HCT116 (cell line): ENCODE measurements around the gene DIP2B. TPM values are rescaled to one million over a fixed set of nuclear protein-coding genes. Genes with fewer than 3 reads are reported as not detected.

ENCODE experiments used
- ATAC-seq: fragments of 200-7000 bp; cut with Tn5 transposase; 2 replicates; pipeline ENCODE4 v1.9.1; 2020; ENCODE audit warnings: mild to moderate bottlenecking, moderate library complexity
- BruUV-seq: library from RNA; stranded (reverse); fragments of 400-500 nt; replicated peaks from 2 replicates; lab custom pipeline; 2021; lab: Mats Ljungman, UMichigan
- CTCF ChIA-PET: fragments of 300-600 bp; sonication (Branson Sonifier 250); formaldehyde crosslinking; loops from one replicate; lab custom pipeline; 2021; ENCODE audit warnings: antibody characterized with exemption; lab: Charles Lee
- POLR2A ChIA-PET: fragments of 300-600, 350-600 bp; sonication (Branson Sonifier 250); formaldehyde crosslinking; loops from one replicate; lab custom pipeline; 2021; ENCODE audit warnings: antibody characterized with exemption; lab: Charles Lee
- RAD21 ChIA-PET, 2 experiments: fragments of 300-600 bp; sonication (Branson Sonifier 250); formaldehyde crosslinking; loops; one replicate each; lab custom pipeline; 2023; ENCODE audit warnings: low total read pairs in 2 of 2; ENCODE audit not compliant: uncharacterized antibody in 2 of 2, unreplicated experiment in 2 of 2, low non-redundant PET in 1 of 2; lab: Charles Lee
- DNase-seq: peaks from one replicate; pipeline ENCODE4 v3.0.0-alpha.2; 2010; ENCODE audit warnings: low read depth, low spot score
- H2AFZ ChIP-seq: fragments of 200-600 bp; shearing (Covaris generic), sonication (generic); 2 replicates; pipeline ENCODE4 v1.6.1; 2017; ENCODE audit warnings: low read depth, mixed run types, mixed read lengths, antibody characterized with exemption, low read length; ENCODE audit not compliant: poor library complexity, severe bottlenecking
- H3K27ac ChIP-seq: 2 replicates; pipeline ENCODE4 v1.5.1; 2012; ENCODE audit warnings: low read depth, low read length
- H3K27me3 ChIP-seq: fragments of 200-600 bp; sonication (generic); 2 replicates; pipeline ENCODE4 v1.6.1; 2016; ENCODE audit warnings: mixed run types, low read length, mixed read lengths; ENCODE audit not compliant: insufficient read depth
- H3K36me3 ChIP-seq, 2 experiments: fragments of 200-500 bp in 1 of 2; fragments of 200-600 bp in 1 of 2; sonication (Bioruptor generic) in 1 of 2; sonication (generic) in 1 of 2; 2 replicates each; pipeline versions ENCODE4 v1.5.1 to v1.6.1; 2014 to 2016; ENCODE audit warnings: low read length in 2 of 2, inconsistent platforms in 1 of 2, mixed read lengths in 1 of 2, mixed run types in 1 of 2; ENCODE audit not compliant: insufficient read depth in 2 of 2, control insufficient read depth in 1 of 2
- H3K4me1 ChIP-seq, 2 experiments: fragments of 200-600 bp in 1 of 2; sonication (generic) in 1 of 2; 2 replicates each; pipeline versions ENCODE4 v1.5.1 to v1.6.1; 2012 to 2017; ENCODE audit warnings: low read length in 2 of 2, inconsistent platforms in 1 of 2, mild to moderate bottlenecking in 1 of 2, mixed read lengths in 1 of 2, mixed run types in 1 of 2, moderate library complexity in 1 of 2; ENCODE audit not compliant: insufficient read depth in 2 of 2, control insufficient read depth in 1 of 2
- H3K4me2 ChIP-seq: fragments of 200-600 bp; sonication (generic); 2 replicates; pipeline ENCODE4 v1.6.1; 2017; ENCODE audit warnings: mixed run types, low read length, mixed read lengths
- H3K4me3 ChIP-seq, 2 experiments: fragments of 200-600 bp in 1 of 2; sonication (generic) in 1 of 2; replicated peaks in 1 of 2; 2 replicates each; pipeline ENCODE4 v1.5.1; 2011 to 2016; ENCODE audit warnings: low read length in 2 of 2, control low read depth in 1 of 2, low read depth in 1 of 2, mild to moderate bottlenecking in 1 of 2, mixed read lengths in 1 of 2, mixed run types in 1 of 2
- H3K79me2 ChIP-seq: fragments of 200-600 bp; sonication (generic); 2 replicates; pipeline ENCODE4 v1.6.1; 2017; ENCODE audit warnings: mild to moderate bottlenecking, mixed run types, low read length, moderate library complexity, mixed read lengths; ENCODE audit not compliant: insufficient read depth
- H3K9ac ChIP-seq: fragments of 200-600 bp; sonication (generic); 2 replicates; pipeline ENCODE4 v1.6.1; 2016; ENCODE audit warnings: low read length, mixed read lengths
- H3K9me2 ChIP-seq: fragments of 200-600 bp; sonication (generic), shearing (Covaris generic); 2 replicates; pipeline ENCODE4 v1.6.1; 2017; ENCODE audit warnings: mixed run types, mild to moderate bottlenecking, moderate library complexity; ENCODE audit not compliant: insufficient read depth
- H3K9me3 ChIP-seq, 2 experiments: fragments of 200-500 bp in 1 of 2; fragments of 200-600 bp in 1 of 2; sonication (Bioruptor generic) in 1 of 2; sonication (generic) in 1 of 2; 2 replicates each; pipeline ENCODE4 v1.6.1; 2014 to 2017; ENCODE audit warnings: low read length in 2 of 2, mixed read lengths in 2 of 2, inconsistent platforms in 1 of 2, low read depth in 1 of 2, mild to moderate bottlenecking in 1 of 2, mixed run types in 1 of 2, moderate library complexity in 1 of 2; ENCODE audit not compliant: control insufficient read depth in 1 of 2, insufficient read depth in 1 of 2
- H4K20me1 ChIP-seq: fragments of 200-600 bp; sonication (generic), shearing (Covaris generic); 2 replicates; pipeline ENCODE4 v1.6.1; 2017; ENCODE audit warnings: mixed run types, mild to moderate bottlenecking, moderate library complexity; ENCODE audit not compliant: insufficient read depth
- ELF1 ChIP-seq: IDR thresholded peaks from 2 replicates; pipeline ENCODE4 v1.6.1; 2012; ENCODE audit warnings: low read depth, borderline replicate concordance
- EZH2 ChIP-seq: fragments of 200-600 bp; sonication (generic); IDR thresholded peaks from 2 replicates; pipeline ENCODE4 v1.6.1; 2017; ENCODE audit warnings: antibody characterized with exemption, mixed run types
- POLR2A ChIP-seq: IDR thresholded peaks from 2 replicates; pipeline ENCODE4 v1.7.0; 2011; ENCODE audit warnings: borderline replicate concordance; ENCODE audit not compliant: insufficient read depth, insufficient read length; ENCODE audit errors: extremely low read depth
- RAD21 ChIP-seq: IDR thresholded peaks from 2 replicates; pipeline ENCODE4 v1.6.1; 2012; ENCODE audit warnings: low read depth, mild to moderate bottlenecking
- SRF ChIP-seq: IDR thresholded peaks from 2 replicates; pipeline ENCODE4 v1.6.1; 2012; ENCODE audit warnings: low read depth
- YY1 ChIP-seq: IDR thresholded peaks from 2 replicates; pipeline ENCODE4 v1.6.1; 2011; ENCODE audit warnings: low read length, low read depth, moderate library complexity, mild to moderate bottlenecking; ENCODE audit not compliant: insufficient replicate concordance; ENCODE audit errors: extremely low read depth
- ZNF274 ChIP-seq: fragments of 200-500 bp; sonication (Bioruptor generic); IDR thresholded peaks from 2 replicates; pipeline ENCODE4 v1.6.1; 2014; ENCODE audit warnings: mild to moderate bottlenecking, low read depth, low read length, inconsistent platforms
- intact Hi-C: fragments of 100-400 bp; cut with micrococcal nuclease; formaldehyde crosslinking; loops from 2 replicates; pipeline ENCODE4 v1.10.0; 2022
- total RNA-seq: library from RNA; stranded (reverse); gene quantifications from one replicate; pipeline ENCODE4 v1.2.1, GENCODE V29; 2021; ENCODE audit not compliant: unreplicated experiment
- TF ChIP-seq, protein P1 (sequence below): IDR thresholded peaks from 2 replicates; pipeline ENCODE4 v1.6.1; 2012
- TF ChIP-seq, protein P2 (sequence below), 3 experiments: fragments of 200-600 bp in 1 of 3; sonication (generic) in 1 of 3; IDR thresholded peaks in 2 of 3; conservative IDR thresholded peaks in 1 of 3; 2 replicates each; pipeline ENCODE4 v1.5.1; 2012 to 2017; ENCODE audit warnings: low read depth in 2 of 3, low read length in 2 of 3, antibody characterized with exemption in 1 of 3, borderline replicate concordance in 1 of 3, control low read depth in 1 of 3, mild to moderate bottlenecking in 1 of 3, mixed read lengths in 1 of 3, mixed run types in 1 of 3, moderate library complexity in 1 of 3; ENCODE audit not compliant: insufficient read depth in 1 of 3

Gene DIP2B
- total RNA-seq, 1 experiment from 2014 or later, result 32.3 TPM

DNA sequence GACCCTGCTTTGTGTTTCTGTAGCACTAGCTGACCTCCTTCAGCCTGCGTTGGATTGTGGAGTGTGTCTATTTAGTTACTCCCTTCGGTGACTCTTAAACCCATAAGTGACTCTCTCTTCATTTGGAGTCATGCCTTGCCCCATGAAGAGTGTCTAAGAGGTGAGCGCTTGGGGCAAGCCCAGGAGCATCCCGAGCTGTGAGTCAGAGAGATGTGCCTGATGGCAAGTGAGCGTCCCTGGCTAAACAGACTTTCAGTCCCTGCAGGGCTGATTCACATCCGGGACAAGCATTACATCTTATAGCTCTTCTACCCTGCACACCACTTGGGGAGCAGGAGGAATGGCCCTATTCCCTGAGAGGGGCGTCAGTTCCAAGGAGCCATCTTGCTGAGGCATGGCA, 234.8 kb downstream of the DIP2B start:
- Histone ChIP-seq H3K9me2 (no peaks in the 10 kb centered on the region), H3K36me3 (peaks cover 20 to 28% of the 10 kb centered on the region in 2 experiments; a peak in 3 of 4 replicates), H4K20me1 (no peaks in the 10 kb centered on the region), H3K9ac (no peak overlapping the region), H3K27me3 (no peaks in the 10 kb centered on the region), H2AFZ (no peak overlapping the region), H3K4me2 (no peak overlapping the region), H3K4me1 (no peaks in the 10 kb centered on the region), H3K79me2 (no peaks in the 10 kb centered on the region), H3K9me3 (no peaks in the 10 kb centered on the region), H3K4me3 (no peak overlapping the region), H3K27ac (no peak overlapping the region)
- TF ChIP-seq, protein P1, sequence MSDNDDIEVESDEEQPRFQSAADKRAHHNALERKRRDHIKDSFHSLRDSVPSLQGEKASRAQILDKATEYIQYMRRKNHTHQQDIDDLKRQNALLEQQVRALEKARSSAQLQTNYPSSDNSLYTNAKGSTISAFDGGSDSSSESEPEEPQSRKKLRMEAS, result no peak
- TF ChIP-seq ELF1, result no peak
- TF ChIP-seq SRF, result no peak
- no peak for TF ChIP-seq YY1
- no peak for TF ChIP-seq EZH2
- TF ChIP-seq RAD21, result no peak
- TF ChIP-seq ZNF274, result no peak
- no peak for TF ChIP-seq POLR2A
- TF ChIP-seq, protein P2, sequence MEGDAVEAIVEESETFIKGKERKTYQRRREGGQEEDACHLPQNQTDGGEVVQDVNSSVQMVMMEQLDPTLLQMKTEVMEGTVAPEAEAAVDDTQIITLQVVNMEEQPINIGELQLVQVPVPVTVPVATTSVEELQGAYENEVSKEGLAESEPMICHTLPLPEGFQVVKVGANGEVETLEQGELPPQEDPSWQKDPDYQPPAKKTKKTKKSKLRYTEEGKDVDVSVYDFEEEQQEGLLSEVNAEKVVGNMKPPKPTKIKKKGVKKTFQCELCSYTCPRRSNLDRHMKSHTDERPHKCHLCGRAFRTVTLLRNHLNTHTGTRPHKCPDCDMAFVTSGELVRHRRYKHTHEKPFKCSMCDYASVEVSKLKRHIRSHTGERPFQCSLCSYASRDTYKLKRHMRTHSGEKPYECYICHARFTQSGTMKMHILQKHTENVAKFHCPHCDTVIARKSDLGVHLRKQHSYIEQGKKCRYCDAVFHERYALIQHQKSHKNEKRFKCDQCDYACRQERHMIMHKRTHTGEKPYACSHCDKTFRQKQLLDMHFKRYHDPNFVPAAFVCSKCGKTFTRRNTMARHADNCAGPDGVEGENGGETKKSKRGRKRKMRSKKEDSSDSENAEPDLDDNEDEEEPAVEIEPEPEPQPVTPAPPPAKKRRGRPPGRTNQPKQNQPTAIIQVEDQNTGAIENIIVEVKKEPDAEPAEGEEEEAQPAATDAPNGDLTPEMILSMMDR (IDR thresholded peaks at IDR 0.05 in 2 of 3, conservative IDR thresholded peaks at IDR 0.05 in 1 of 3; ENCODE audit: borderline replicate concordance in 1 of 3, insufficient read depth in 1 of 3, low read depth in 2 of 3, low read length in 2 of 3), result no peak
- RAD21 ChIA-PET, result no interaction called here
- CTCF ChIA-PET, result no interaction called here
- ATAC-seq (no peak), DNase-seq (no peak)
- BruUV-seq, result no TSS peak
- intact Hi-C loops, result no loop called here
- POLR2A ChIA-PET, result no interaction called here
